SU-DHL-6 (cell line): Measurements from ENCODE around the gene NEMF.
"Not testable (repeated sequence)": the region's sequence is repeated elsewhere in the genome, so short reads cannot be mapped to it uniquely, and the experiment has no call there.

Experiments used
- H2AFZ ChIP-seq: fragments of 200-600 bp; sonication (generic); 2 replicates; pipeline ENCODE4 v1.6.1; 2014; ENCODE audit warnings: low read depth, mild to moderate bottlenecking, moderate library complexity, mixed read lengths, antibody characterized with exemption, low read length; ENCODE audit not compliant: severe bottlenecking
- H3F3A ChIP-seq: fragments of 200-600 bp; shearing (Covaris generic); 2 replicates; pipeline ENCODE4 v1.6.0; 2016; ENCODE audit warnings: antibody characterized with exemption, mild to moderate bottlenecking; ENCODE audit not compliant: insufficient read depth
- H3K27ac ChIP-seq: fragments of 200-600 bp; sonication (generic); 2 replicates; pipeline ENCODE4 v1.5.1; 2016; ENCODE audit warnings: low read depth, mild to moderate bottlenecking, low read length, moderate library complexity, mixed read lengths
- H3K27me3 ChIP-seq: fragments of 200-600 bp; sonication (generic), shearing (Covaris generic); 2 replicates; pipeline ENCODE4 v1.6.0; 2014; ENCODE audit warnings: mild to moderate bottlenecking, low read length
- H3K36me3 ChIP-seq: fragments of 200-600 bp; sonication (generic); 2 replicates; pipeline ENCODE4 v1.6.1; 2014; ENCODE audit warnings: mild to moderate bottlenecking, low read length, mixed read lengths
- H3K4me2 ChIP-seq: fragments of 300-600, 200-600 bp; shearing (Covaris generic), sonication (generic); 2 replicates; pipeline ENCODE4 v1.6.0; 2014; ENCODE audit warnings: low read length, low read depth, mild to moderate bottlenecking; ENCODE audit not compliant: poor library complexity, severe bottlenecking
- H3K4me3 ChIP-seq: fragments of 200-600 bp; sonication (generic); 2 replicates; pipeline ENCODE4 v1.5.1; 2014; ENCODE audit warnings: antibody characterized with exemption, low read length, mild to moderate bottlenecking, mixed read lengths; ENCODE audit not compliant: insufficient read depth, poor library complexity, severe bottlenecking
- H3K79me2 ChIP-seq: fragments of 200-600 bp; sonication (generic); 2 replicates; pipeline ENCODE4 v1.6.1; 2014; ENCODE audit warnings: mild to moderate bottlenecking, low read length, moderate library complexity; ENCODE audit not compliant: insufficient read depth
- H3K9ac ChIP-seq: fragments of 200-600 bp; sonication (generic); 2 replicates; pipeline ENCODE4 v1.7.0; 2014; ENCODE audit warnings: mild to moderate bottlenecking, low read length
- H3K9me2 ChIP-seq: fragments of 200-600 bp; sonication (generic); replicated peaks from 2 replicates; pipeline ENCODE4 v1.6.1; 2014; ENCODE audit warnings: low read length; ENCODE audit not compliant: insufficient read depth
- H3K9me3 ChIP-seq: fragments of 200-600 bp; sonication (generic); 2 replicates; pipeline ENCODE4 v1.6.1; 2014; ENCODE audit warnings: low read length, mixed read lengths; ENCODE audit not compliant: insufficient read depth
- H4K20me1 ChIP-seq: fragments of 200-600 bp; sonication (generic); 2 replicates; pipeline ENCODE4 v1.6.1; 2014; ENCODE audit warnings: low read depth, mild to moderate bottlenecking, antibody characterized with exemption, low read length, moderate library complexity, mixed read lengths
- CTCF ChIP-seq: fragments of 200-600 bp; sonication (generic); IDR thresholded peaks from one replicate; pipeline ENCODE4 v1.5.1; 2017; ENCODE audit warnings: antibody characterized with exemption, mild to moderate bottlenecking, low read length, moderate library complexity; ENCODE audit not compliant: insufficient read depth, poor library complexity, severe bottlenecking
- EZH2phosphoT487 ChIP-seq: fragments of 200-600 bp; sonication (generic), shearing (Covaris generic); conservative IDR thresholded peaks from 2 replicates; pipeline ENCODE4 v1.6.1; 2018; ENCODE audit warnings: mild to moderate bottlenecking, antibody characterized with exemption, low read length, moderate library complexity, mixed read lengths

The NEMF gene

DNA sequence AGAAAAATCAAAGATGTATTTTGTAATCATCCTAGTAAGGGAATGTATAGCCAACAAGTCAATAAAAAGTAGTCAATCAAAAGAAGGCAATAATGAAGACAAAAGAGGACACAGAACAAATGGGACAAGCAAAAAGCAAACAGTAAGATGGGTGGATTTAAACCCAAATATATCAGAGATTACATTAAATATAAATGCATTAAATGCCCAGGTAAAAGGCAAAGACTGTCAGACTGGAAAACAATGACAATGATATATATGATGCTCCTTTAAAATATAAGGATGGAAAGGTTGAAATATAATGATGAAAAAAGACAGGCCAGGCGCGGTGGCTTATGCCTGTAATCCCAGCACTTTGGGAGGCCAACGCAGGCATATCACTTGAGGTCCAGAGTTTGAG, 35.7 kb downstream of the NEMF start:
- TF ChIP-seq EZH2phosphoT487, result no peak
- no peak for TF ChIP-seq CTCF
- Histone ChIP-seq H3K9me2 (no peaks in the 10 kb centered on the region), H3K36me3 (peaks cover 28% of the 10 kb centered on the region), H3F3A (no peaks in the 10 kb centered on the region), H3K79me2 (no peaks in the 10 kb centered on the region), H2AFZ (no peak overlapping the region), H3K27me3 (no peaks in the 10 kb centered on the region), H3K9me3 (no peaks in the 10 kb centered on the region), H3K27ac (no peak overlapping the region), H3K9ac (no peak overlapping the region), H3K4me3 (no peak overlapping the region), H3K4me2 (no peak overlapping the region), H4K20me1 (no peaks in the 10 kb centered on the region)

GRCh38 chr14:49816118-49816517, 36.5 kb downstream of the NEMF start:
- not testable (repeated sequence) for H2AFZ ChIP-seq, H3F3A ChIP-seq, H3K9me2 ChIP-seq, H3K27me3 ChIP-seq, H3K9me3 ChIP-seq, H4K20me1 ChIP-seq, H3K4me2 ChIP-seq, H3K9ac ChIP-seq, H3K4me3 ChIP-seq, H3K79me2 ChIP-seq, H3K27ac ChIP-seq
- peaks cover 34% of the 10 kb centered on the region for H3K36me3 ChIP-seq

DNA sequence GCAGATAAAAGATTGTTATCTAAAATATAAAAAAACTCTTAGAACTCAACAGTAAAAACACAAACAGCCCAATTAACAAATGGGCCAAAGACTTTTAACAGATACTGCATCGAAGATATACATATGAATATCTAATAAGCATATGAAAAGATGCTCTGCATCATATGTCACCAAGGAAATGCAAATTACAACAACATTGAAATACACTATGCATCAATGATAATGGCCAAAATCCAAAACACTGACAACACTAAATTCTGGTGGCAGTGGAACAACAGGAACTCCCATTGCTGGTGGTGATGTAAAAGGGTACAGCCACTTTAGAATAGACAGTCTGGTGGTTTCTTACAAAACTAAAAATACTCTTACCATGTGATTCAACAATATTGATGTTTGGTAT, 43.8 kb downstream of the NEMF start:
- Histone ChIP-seq H3K36me3 (peaks cover 35% of the 10 kb centered on the region), H3K9ac (no peak overlapping the region), H3K79me2 (no peaks in the 10 kb centered on the region), H3K4me2 (no peak overlapping the region), H4K20me1 (no peaks in the 10 kb centered on the region), H3K9me2 (no peaks in the 10 kb centered on the region), H3K4me3 (no peak overlapping the region), H3F3A (peaks cover 8% of the 10 kb centered on the region; the same call in 1 of the 2 replicates), H3K27me3 (no peaks in the 10 kb centered on the region), H3K9me3 (no peaks in the 10 kb centered on the region), H2AFZ (no peak overlapping the region), H3K27ac (no peak overlapping the region)
- TF ChIP-seq EZH2phosphoT487, result no peak
- TF ChIP-seq CTCF, result no peak

GRCh38 chr14:49796025-49796424, 56.6 kb downstream of the NEMF start:
- Histone ChIP-seq H3K79me2 (no peaks in the 10 kb centered on the region), H3K9me2 (no peaks in the 10 kb centered on the region), H4K20me1 (no peaks in the 10 kb centered on the region), H2AFZ (no peak overlapping the region), H3K4me3 (no peak overlapping the region), H3K4me2 (no peak overlapping the region), H3F3A (peaks cover 16% of the 10 kb centered on the region; the same call in 1 of the 2 replicates), H3K27me3 (no peaks in the 10 kb centered on the region), H3K9me3 (no peaks in the 10 kb centered on the region), H3K36me3 (peaks cover 31% of the 10 kb centered on the region; the same call in 1 of the 2 replicates), H3K27ac (no peak overlapping the region), H3K9ac (no peak overlapping the region)
- TF ChIP-seq CTCF, result no peak
- no peak for TF ChIP-seq EZH2phosphoT487
